GM19193 (cell line): ENCODE results near the gene SPG11.
A peak's percentile ranks its signal among the peaks of the same experiment; 100 is the strongest.

Source experiments
- POLR2A ChIP-seq: IDR thresholded peaks from 4 replicates; pipeline ENCODE4 v1.6.1; 2011; ENCODE audit not compliant: insufficient read depth, insufficient read length; ENCODE audit errors: extremely low read depth

The SPG11 gene, protein sequence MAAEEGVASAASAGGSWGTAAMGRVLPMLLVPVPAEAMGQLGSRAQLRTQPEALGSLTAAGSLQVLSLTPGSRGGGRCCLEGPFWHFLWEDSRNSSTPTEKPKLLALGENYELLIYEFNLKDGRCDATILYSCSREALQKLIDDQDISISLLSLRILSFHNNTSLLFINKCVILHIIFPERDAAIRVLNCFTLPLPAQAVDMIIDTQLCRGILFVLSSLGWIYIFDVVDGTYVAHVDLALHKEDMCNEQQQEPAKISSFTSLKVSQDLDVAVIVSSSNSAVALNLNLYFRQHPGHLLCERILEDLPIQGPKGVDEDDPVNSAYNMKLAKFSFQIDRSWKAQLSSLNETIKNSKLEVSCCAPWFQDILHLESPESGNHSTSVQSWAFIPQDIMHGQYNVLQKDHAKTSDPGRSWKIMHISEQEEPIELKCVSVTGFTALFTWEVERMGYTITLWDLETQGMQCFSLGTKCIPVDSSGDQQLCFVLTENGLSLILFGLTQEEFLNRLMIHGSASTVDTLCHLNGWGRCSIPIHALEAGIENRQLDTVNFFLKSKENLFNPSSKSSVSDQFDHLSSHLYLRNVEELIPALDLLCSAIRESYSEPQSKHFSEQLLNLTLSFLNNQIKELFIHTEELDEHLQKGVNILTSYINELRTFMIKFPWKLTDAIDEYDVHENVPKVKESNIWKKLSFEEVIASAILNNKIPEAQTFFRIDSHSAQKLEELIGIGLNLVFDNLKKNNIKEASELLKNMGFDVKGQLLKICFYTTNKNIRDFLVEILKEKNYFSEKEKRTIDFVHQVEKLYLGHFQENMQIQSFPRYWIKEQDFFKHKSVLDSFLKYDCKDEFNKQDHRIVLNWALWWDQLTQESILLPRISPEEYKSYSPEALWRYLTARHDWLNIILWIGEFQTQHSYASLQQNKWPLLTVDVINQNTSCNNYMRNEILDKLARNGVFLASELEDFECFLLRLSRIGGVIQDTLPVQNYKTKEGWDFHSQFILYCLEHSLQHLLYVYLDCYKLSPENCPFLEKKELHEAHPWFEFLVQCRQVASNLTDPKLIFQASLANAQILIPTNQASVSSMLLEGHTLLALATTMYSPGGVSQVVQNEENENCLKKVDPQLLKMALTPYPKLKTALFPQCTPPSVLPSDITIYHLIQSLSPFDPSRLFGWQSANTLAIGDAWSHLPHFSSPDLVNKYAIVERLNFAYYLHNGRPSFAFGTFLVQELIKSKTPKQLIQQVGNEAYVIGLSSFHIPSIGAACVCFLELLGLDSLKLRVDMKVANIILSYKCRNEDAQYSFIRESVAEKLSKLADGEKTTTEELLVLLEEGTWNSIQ (N-terminal part only)

DNA sequence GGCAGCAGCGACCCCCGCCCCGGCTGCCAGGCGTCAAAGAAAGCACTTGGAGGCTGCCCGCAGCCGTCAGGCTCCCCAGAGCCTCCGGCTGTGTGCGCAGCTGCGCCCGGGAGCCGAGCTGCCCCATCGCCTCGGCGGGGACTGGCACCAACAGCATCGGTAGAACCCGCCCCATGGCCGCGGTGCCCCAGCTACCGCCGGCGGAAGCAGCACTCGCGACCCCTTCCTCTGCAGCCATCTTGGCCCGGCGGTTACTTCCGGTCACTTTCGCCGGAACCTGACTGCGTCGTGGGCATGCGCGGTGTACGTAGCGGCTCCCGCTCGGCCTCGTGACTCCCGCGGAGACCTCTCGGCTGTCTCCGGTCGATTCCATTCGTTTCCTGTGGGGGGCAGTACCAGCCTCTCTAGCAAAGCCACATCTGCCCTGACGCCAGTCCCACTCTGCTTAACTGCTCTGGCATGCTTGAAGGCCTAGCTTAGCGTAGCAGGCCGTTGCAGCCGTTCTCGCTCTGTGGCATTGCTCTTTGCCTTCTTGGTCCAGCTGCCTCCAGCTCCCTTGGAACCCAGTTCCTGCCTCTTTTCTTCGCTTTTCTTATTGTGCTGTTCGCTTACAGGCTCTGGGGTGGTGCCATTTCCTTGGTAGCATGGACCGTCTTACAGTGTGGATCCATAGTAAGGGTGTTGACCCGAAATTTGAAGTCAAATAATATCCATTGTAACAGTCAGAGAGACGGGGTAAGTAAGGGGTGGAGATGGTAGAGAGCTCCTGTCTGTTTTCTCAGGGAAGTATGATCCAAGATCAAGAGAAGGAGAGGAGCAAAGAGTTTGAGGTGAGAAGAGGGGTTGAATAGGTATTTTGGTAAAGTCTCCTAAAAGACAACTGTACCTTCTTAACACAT, at the start of gene SPG11:
Gene SPG11, minus strand, starts transcription at position 253 of the 899 bp plus-strand sequence. Its CDS starts 15 bp downstream, at position 238.
- TF ChIP-seq POLR2A = peak; percentile 98

DNA sequence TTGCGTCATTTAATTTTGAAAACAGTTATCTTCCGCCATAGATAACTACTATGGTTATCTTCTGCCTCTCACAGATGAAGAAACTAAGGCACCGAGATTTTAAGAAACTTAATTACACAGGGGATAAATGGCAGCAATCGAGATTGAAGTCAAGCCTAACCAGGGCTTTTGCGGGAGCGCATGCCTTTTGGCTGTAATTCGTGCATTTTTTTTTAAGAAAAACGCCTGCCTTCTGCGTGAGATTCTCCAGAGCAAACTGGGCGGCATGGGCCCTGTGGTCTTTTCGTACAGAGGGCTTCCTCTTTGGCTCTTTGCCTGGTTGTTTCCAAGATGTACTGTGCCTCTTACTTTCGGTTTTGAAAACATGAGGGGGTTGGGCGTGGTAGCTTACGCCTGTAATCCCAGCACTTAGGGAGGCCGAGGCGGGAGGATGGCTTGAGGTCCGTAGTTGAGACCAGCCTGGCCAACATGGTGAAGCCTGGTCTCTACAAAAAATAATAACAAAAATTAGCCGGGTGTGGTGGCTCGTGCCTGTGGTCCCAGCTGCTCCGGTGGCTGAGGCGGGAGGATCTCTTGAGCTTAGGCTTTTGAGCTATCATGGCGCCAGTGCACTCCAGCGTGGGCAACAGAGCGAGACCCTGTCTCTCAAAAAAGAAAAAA, 49.0 kb upstream of the SPG11 start:
- TF ChIP-seq POLR2A = no peak

DNA sequence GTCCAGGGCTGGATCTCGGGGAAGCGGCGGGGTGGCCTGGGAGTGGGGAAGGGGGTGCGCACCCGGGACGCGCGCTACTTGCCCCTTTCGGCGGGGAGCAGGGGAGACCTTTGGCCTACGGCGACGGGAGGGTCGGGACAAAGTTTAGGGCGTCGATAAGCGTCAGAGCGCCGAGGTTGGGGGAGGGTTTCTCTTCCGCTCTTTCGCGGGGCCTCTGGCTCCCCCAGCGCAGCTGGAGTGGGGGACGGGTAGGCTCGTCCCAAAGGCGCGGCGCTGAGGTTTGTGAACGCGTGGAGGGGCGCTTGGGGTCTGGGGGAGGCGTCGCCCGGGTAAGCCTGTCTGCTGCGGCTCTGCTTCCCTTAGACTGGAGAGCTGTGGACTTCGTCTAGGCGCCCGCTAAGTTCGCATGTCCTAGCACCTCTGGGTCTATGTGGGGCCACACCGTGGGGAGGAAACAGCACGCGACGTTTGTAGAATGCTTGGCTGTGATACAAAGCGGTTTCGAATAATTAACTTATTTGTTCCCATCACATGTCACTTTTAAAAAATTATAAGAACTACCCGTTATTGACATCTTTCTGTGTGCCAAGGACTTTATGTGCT, 48.4 kb upstream of the SPG11 start:
- TF ChIP-seq POLR2A = no peak

DNA sequence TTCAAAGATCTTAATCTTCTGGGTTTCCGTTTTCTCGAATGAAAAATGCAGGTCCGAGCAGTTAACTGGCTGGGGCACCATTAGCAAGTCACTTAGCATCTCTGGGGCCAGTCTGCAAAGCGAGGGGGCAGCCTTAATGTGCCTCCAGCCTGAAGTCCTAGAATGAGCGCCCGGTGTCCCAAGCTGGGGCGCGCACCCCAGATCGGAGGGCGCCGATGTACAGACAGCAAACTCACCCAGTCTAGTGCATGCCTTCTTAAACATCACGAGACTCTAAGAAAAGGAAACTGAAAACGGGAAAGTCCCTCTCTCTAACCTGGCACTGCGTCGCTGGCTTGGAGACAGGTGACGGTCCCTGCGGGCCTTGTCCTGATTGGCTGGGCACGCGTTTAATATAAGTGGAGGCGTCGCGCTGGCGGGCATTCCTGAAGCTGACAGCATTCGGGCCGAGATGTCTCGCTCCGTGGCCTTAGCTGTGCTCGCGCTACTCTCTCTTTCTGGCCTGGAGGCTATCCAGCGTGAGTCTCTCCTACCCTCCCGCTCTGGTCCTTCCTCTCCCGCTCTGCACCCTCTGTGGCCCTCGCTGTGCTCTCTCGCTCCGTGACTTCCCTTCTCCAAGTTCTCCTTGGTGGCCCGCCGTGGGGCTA, 47.8 kb upstream of the SPG11 start, which contains the start of the genes B2M and PATL2:
Gene B2M, plus strand, starts transcription at position 422 of the 647 bp plus-strand sequence. Its CDS starts 30 bp downstream, at position 452.
Gene PATL2, minus strand, starts transcription at position 228 of the 647 bp plus-strand sequence. CDS start 34,833 bp downstream, outside the sequence.
- TF ChIP-seq POLR2A = peak; percentile 100

DNA sequence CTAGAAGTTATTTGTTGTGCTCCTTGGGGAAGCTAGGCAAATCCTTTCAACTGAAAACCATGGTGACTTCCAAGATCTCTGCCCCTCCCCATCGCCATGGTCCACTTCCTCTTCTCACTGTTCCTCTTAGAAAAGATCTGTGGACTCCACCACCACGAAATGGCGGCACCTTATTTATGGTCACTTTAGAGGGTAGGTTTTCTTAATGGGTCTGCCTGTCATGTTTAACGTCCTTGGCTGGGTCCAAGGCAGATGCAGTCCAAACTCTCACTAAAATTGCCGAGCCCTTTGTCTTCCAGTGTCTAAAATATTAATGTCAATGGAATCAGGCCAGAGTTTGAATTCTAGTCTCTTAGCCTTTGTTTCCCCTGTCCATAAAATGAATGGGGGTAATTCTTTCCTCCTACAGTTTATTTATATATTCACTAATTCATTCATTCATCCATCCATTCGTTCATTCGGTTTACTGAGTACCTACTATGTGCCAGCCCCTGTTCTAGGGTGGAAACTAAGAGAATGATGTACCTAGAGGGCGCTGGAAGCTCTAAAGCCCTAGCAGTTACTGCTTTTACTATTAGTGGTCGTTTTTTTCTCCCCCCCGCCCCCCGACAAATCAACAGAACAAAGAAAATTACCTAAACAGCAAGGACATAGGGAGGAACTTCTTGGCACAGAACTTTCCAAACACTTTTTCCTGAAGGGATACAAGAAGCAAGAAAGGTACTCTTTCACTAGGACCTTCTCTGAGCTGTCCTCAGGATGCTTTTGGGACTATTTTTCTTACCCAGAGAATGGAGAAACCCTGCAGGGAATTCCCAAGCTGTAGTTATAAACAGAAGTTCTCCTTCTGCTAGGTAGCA, 47.0 kb upstream of the SPG11 start:
- peak; percentile 59 for TF ChIP-seq POLR2A

DNA sequence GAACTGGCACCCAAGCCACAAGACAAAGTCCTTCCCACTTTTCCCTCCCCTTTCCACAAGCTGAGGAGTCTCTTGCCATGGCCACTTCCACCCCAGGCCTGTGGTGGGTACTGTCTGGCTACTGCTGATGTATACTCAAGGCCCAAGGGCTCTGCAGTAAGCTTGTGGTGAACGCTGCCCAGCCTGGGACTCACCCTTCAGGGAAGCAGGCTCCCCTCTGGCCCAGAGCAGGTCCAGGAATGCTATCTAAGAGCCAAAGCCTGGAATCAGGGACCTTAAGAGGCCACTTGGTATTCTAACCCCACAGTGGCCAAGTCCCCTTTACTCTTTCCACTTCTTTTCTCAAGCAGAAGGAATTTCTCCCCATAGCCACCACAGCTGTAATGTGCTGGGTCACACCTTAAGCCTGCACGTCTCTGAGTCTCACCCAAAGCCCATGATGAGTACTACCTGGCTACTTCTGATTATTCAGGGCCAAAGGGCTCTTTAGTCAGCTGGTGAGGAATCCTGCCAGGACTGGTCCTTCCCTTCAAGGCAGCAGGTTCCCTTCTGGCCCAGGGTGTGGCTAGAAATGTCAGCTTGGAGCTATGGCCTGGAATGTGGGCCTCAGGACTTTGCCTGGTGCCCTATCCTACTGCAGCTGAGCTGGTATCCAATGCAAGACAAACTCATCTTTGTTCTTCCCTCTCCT, 43.6 kb upstream of the SPG11 start:
- no peak for TF ChIP-seq POLR2A

DNA sequence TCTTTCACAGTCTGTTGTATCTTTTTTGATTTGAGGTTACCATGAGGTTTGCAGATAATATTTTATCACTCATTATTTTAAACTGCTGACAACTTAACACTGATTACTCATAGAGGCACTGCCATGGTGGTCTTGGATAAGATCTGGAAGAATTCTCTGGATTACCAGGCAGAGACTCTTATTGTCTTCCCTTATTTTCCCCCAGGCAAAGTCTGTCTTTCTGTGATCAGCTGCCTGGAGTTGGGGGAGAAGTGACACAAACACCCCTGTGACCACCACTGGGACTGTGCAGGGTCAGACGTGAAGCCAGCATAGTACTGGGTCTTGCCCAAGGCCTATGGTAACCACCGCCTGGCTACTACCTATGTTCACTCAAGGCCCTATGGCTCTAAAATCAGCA, 42.9 kb upstream of the SPG11 start:
- no peak for TF ChIP-seq POLR2A

DNA sequence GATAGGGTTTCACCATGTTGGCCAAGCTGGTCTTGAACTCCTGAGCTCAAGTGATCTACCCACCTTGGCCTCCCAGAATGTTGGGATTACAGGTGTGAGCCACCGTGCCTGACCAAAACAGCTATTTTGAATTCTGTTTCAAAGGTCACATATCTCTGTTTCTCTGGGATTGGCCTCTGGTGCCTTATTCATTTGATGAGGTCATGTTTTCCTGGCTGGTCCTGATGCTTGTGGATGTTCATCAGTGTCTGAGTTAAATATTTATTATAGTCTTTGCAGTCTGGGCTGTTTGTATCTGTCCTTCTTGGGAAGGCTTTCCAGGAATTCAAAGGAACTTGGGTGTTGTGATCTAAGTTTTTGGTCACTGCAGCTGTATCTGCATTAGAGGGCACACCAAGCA, 42.5 kb upstream of the SPG11 start:
- no peak for TF ChIP-seq POLR2A

DNA sequence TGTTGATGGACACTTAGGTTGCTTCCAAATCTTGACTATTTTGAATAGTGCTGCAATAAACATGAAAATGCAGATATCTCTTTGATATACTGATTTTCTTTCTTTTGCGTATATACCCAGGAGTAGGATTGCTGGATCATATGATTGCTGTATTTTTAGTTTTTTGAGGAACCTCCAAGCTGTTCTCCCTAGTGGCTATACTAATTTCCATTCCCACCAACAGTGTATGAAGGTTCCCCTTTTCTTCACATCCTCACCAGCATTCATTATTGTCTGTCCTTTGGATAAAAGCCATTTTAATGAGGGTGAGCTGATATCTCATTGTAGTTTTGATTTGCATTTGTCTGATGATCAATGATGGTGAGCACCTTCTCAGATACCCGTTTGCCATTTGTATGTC, 35.2 kb upstream of the SPG11 start:
- no peak for TF ChIP-seq POLR2A

DNA sequence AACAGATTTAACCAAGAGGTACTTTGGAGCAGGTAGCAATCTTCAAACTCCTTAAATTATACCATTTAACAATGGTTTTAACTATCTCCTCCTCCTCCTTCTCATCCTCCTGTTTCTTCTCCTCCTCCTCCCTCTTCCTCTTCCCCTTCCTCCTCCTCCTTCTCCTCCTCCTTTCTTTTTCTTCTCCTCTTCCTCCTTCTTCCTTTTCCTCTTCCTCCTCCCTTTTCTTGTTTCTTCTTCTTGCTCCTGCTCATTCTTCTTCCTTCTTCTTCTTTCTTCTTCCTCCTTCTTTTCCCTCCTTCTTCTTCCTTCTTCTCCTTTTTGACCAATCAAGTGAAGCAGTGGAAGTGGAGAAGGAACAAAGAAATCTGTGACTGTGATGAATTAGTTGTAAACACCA, 33.6 kb upstream of the SPG11 start:
- TF ChIP-seq POLR2A = no peak

DNA sequence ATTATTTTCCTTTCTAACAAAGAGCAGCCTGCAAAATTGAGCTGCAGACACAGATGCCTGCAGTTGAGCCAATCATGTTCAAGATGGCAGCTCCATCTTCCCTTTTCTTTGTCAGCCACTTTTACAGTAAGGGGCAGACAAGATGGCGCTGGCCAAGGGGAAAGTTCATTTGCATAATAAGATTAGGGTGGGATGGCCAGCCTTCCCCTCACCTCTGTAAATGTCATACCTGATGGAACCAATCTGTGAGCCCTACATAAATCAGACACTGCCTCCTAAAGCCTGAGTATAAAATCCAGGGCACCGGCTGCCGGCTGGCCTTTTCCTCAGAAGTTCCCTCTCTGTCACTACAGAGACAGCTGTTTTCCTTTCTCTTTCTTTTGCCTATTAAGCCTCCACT, 31.8 kb upstream of the SPG11 start:
- no peak for TF ChIP-seq POLR2A

DNA sequence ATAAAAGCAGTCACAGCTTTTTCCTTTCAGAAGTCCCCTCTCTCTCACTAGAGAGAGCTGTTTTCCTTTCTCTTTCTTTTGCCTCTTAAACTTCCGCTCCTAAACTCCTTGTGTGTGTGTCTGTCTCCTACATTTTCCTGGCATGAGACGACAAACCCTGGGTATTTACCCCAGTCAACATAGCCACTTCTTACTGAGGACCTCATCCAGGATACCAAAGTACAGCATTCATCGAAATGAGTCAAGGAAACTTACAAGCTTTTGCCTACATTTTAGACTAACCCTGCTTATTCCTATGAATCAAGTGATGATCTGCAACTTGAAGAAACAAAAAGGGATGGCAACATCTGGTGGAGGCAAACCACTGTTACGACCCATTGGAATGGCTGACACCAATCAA, 31.0 kb upstream of the SPG11 start:
- TF ChIP-seq POLR2A = no peak
